CD4-positive, alpha-beta memory T cell (primary cell): ENCODE measurements around the gene DRC1. TPM values are rescaled to one million over a fixed set of nuclear protein-coding genes. Genes with fewer than 3 reads are reported as not detected.

ENCODE experiments used
- CTCF ChIA-PET: fragments of 350-600 bp; sonication (Branson Sonifier 250); formaldehyde crosslinking; loops from one replicate; lab custom pipeline; 2021; ENCODE audit warnings: inconsistent platforms; ENCODE audit not compliant: partially characterized antibody; lab: Charles Lee
- POLR2A ChIA-PET: fragments of 350-600 bp; sonication (Branson Sonifier 250); formaldehyde crosslinking; loops from one replicate; lab custom pipeline; 2021; ENCODE audit not compliant: partially characterized antibody; lab: Charles Lee
- DNase-seq, 5 donors: peaks; one replicate each; pipeline versions ENCODE4 v3.0.0 to v3.0.0-alpha.2; 2020 to 2022; ENCODE audit warnings: mixed read lengths in 1 of 5
- H3K27ac ChIP-seq: one replicate; pipeline ENCODE4 v1.7.0; 2013; ENCODE audit warnings: low read depth, low read length
- H3K27me3 ChIP-seq: 2 replicates; pipeline ENCODE4 v1.7.0; 2013; ENCODE audit warnings: mild to moderate bottlenecking, low read length, moderate library complexity; ENCODE audit not compliant: insufficient read depth
- H3K36me3 ChIP-seq: 2 replicates; pipeline ENCODE4 v1.7.0; 2013; ENCODE audit warnings: mild to moderate bottlenecking, low read length, moderate library complexity; ENCODE audit not compliant: insufficient read depth
- H3K4me1 ChIP-seq: 2 replicates; pipeline ENCODE4 v1.7.0; 2013; ENCODE audit warnings: mild to moderate bottlenecking, low read length, moderate library complexity; ENCODE audit not compliant: insufficient read depth
- H3K4me3 ChIP-seq, 2 donors: one replicate each; pipeline ENCODE4 v1.7.0; 2013; ENCODE audit warnings: low read length in 2 of 2, mild to moderate bottlenecking in 1 of 2
- H3K9me3 ChIP-seq, 2 donors: one replicate each; pipeline ENCODE4 v1.7.0; 2013; ENCODE audit warnings: low read length in 2 of 2, control low read depth in 1 of 2; ENCODE audit not compliant: control insufficient read depth in 1 of 2
- H3K27ac Mint-ChIP-seq, 7 donors: one replicate each; pipeline ENCODE4 v1.8.0; 2020 to 2021; ENCODE audit warnings: mixed read lengths in 7 of 7, mild to moderate bottlenecking in 6 of 7, inconsistent platforms in 3 of 7, moderate library complexity in 3 of 7
- H3K27me3 Mint-ChIP-seq, 2 donors: one replicate each; pipeline ENCODE4 v1.8.0; 2020 to 2021; ENCODE audit warnings: mixed read lengths in 2 of 2
- H3K36me3 Mint-ChIP-seq, 2 donors: one replicate each; pipeline ENCODE4 v1.8.0; 2020 to 2021; ENCODE audit warnings: mixed read lengths in 2 of 2, inconsistent platforms in 1 of 2, mild to moderate bottlenecking in 1 of 2
- H3K4me1 Mint-ChIP-seq, 4 donors: one replicate each; pipeline ENCODE4 v1.8.0; 2020 to 2021; ENCODE audit warnings: mixed read lengths in 4 of 4, mild to moderate bottlenecking in 1 of 4
- H3K4me3 Mint-ChIP-seq, 8 donors: one replicate each; pipeline ENCODE4 v1.8.0; 2020 to 2021; ENCODE audit warnings: mixed read lengths in 8 of 8, mild to moderate bottlenecking in 7 of 8, moderate library complexity in 6 of 8, inconsistent platforms in 3 of 8
- H3K9me3 Mint-ChIP-seq, 8 donors: one replicate each; pipeline ENCODE4 v1.8.0; 2020 to 2021; ENCODE audit warnings: mixed read lengths in 8 of 8, mild to moderate bottlenecking in 5 of 8, inconsistent platforms in 3 of 8, moderate library complexity in 1 of 8
- intact Hi-C: fragments of 100-400 bp; cut with micrococcal nuclease; formaldehyde crosslinking; loops from one replicate; pipeline ENCODE4 v1.15.1; 2023
- polyA plus RNA-seq, 2 donors: library from polyadenylated mRNA; unstranded; fragments of 300-500 nt; fragmentation: Illumina TruSeq; gene quantifications; one replicate each; pipeline ENCODE4 v1.2.3, GENCODE V29; 2021
- total RNA-seq, 2 experiments: library from RNA; stranded (reverse); gene quantifications; one replicate each; pipeline ENCODE4 v1.2.3, GENCODE V29; 2021

Gene DRC1
- total and polyA plus RNA-seq, 4 experiments from 2014 or later: not detected

DNA sequence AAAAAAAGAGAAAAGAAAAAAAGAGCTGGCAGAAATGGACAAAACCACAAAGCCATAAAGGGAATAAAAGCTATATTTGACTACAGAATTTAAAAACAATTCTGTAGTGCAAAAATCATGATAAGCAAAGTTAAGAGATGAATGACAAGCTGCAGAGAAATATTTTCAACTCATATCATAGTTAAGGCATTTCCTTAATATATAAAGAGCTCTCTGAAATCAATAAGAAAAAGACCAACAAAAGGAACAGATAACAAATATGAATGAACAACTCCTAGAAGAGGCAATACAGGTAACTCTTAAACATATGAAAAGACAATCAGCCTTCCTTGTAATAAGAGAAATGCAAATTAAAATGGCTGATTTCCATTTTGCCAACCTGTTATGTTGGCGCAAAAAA is 50.0 kb downstream of the DRC1 start:
- Mint-ChIP-seq H3K4me1 (no peaks in the 10 kb centered on the region), H3K4me3 (no peak overlapping the region), H3K27me3 (peaks cover 0 to 7% of the 10 kb centered on the region in 2 donors), H3K36me3 (no peaks in the 10 kb centered on the region), H3K27ac (no peak overlapping the region), H3K9me3 (peaks cover 0 to 4% (median 0%) of the 10 kb centered on the region in 8 donors)
- Histone ChIP-seq H3K27me3 (no peaks in the 10 kb centered on the region), H3K4me3 (no peak overlapping the region), H3K27ac (no peak overlapping the region), H3K36me3 (no peaks in the 10 kb centered on the region), H3K4me1 (no peaks in the 10 kb centered on the region), H3K9me3 (no peaks in the 10 kb centered on the region)
- CTCF ChIA-PET: interaction anchor here (0.8 to 1.8 kb wide), 2 partner anchors 9 to 126 kb away, joined by 3 to 5 read pairs; no protein-coding TSS in a partner anchor
- POLR2A ChIA-PET: no interaction called here
- intact Hi-C loops: no loop called here
- no peak for DNase-seq

- Histone ChIP-seq H3K27me3 (no peaks in the 10 kb centered on the region), H3K4me1 (no peaks in the 10 kb centered on the region), H3K36me3 (no peaks in the 10 kb centered on the region), H3K4me3 (no peak overlapping the region), H3K9me3 (no peaks in the 10 kb centered on the region), H3K27ac (no peak overlapping the region)
- CTCF ChIA-PET: interaction anchor here (1.8 kb wide), 1 partner anchor 11 kb away, joined by 5 read pairs; no protein-coding TSS in a partner anchor
- no peaks in the 10 kb centered on the region for H3K4me1 Mint-ChIP-seq
- POLR2A ChIA-PET: no interaction called here
- intact Hi-C loops: no loop called here
- peaks cover 0 to 7% of the 10 kb centered on the region in 2 donors for H3K27me3 Mint-ChIP-seq
- no peak overlapping the region for H3K4me3 Mint-ChIP-seq
- H3K36me3 Mint-ChIP-seq: no peaks in the 10 kb centered on the region
- no peak for DNase-seq
- H3K9me3 Mint-ChIP-seq: peaks cover 0 to 4% (median 0%) of the 10 kb centered on the region in 8 donors
- H3K27ac Mint-ChIP-seq: no peak overlapping the region
Measured at GRCh38 chr2:26453421-26454329, 52.0 kb downstream of the DRC1 start.

DNA sequence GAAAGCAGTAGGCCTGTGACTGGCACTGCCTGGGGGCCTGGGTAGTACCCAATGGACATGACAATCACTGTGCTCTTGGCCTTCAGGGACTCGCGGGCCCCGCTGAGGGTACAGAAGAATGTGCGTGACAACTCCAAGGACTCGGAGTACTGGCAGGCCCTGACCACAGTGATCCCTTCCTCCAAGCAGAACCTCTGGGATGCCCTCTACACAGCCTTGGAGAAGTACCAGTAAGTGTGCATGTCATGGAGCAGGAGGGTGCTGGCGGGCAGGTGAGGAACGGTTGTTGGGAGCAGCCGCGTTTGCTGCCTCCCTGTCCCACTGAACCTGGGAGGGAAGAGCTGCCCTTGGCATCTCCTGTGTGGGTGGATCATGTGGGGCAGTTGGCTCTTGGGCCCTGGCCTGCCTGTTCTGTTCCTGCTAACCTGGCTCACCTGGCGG is 52.9 kb downstream of the DRC1 start:
- H3K4me1 Mint-ChIP-seq: no peaks in the 10 kb centered on the region
- Histone ChIP-seq H3K27ac (no peak overlapping the region), H3K27me3 (no peaks in the 10 kb centered on the region), H3K4me3 (no peak overlapping the region), H3K9me3 (no peaks in the 10 kb centered on the region), H3K36me3 (no peaks in the 10 kb centered on the region), H3K4me1 (no peaks in the 10 kb centered on the region)
- H3K4me3 Mint-ChIP-seq: no peak overlapping the region
- H3K9me3 Mint-ChIP-seq: peaks cover 0 to 4% (median 0%) of the 10 kb centered on the region in 8 donors
- no peaks in the 10 kb centered on the region for H3K36me3 Mint-ChIP-seq
- ChIA-PET POLR2A (no interaction called here), CTCF (no interaction called here)
- H3K27ac Mint-ChIP-seq: no peak overlapping the region
- intact Hi-C loops: no loop called here
- no peak for DNase-seq
- peaks cover 0 to 7% of the 10 kb centered on the region in 2 donors for H3K27me3 Mint-ChIP-seq

- CTCF ChIA-PET: no interaction called here
- Histone ChIP-seq H3K4me1 (no peaks in the 10 kb centered on the region), H3K27me3 (no peaks in the 10 kb centered on the region), H3K27ac (no peak overlapping the region), H3K4me3 (no peak overlapping the region), H3K9me3 (no peaks in the 10 kb centered on the region), H3K36me3 (no peaks in the 10 kb centered on the region)
- POLR2A ChIA-PET: no interaction called here
- no peak for DNase-seq
- H3K36me3 Mint-ChIP-seq: no peaks in the 10 kb centered on the region
- H3K4me3 Mint-ChIP-seq: no peak overlapping the region
- peaks cover 0 to 4% (median 0%) of the 10 kb centered on the region in 8 donors for H3K9me3 Mint-ChIP-seq
- peaks cover 0 to 2% (median 0%) of the 10 kb centered on the region in 4 donors for H3K4me1 Mint-ChIP-seq
- H3K27me3 Mint-ChIP-seq: peaks cover 0 to 10% of the 10 kb centered on the region in 2 donors
- H3K27ac Mint-ChIP-seq: no peak overlapping the region
- intact Hi-C loops: no loop called here
Measured at GRCh38 chr2:26455037-26455669, 53.4 kb downstream of the DRC1 start.

- H3K9me3 ChIP-seq: no peaks in the 10 kb centered on the region
- H3K9me3 Mint-ChIP-seq: peaks cover 0 to 4% (median 0%) of the 10 kb centered on the region in 8 donors
- no peak overlapping the region for H3K4me3 Mint-ChIP-seq
- no peak for DNase-seq
- no peak overlapping the region for H3K27ac ChIP-seq
- H3K36me3 Mint-ChIP-seq: no peaks in the 10 kb centered on the region
- CTCF ChIA-PET: no interaction called here
- H3K4me1 ChIP-seq: no peaks in the 10 kb centered on the region
- no peak overlapping the region for H3K27ac Mint-ChIP-seq
- peaks cover 0 to 2% (median 0%) of the 10 kb centered on the region in 4 donors for H3K4me1 Mint-ChIP-seq
- no peak overlapping the region for H3K4me3 ChIP-seq
- intact Hi-C loops: no loop called here
- H3K36me3 ChIP-seq: no peaks in the 10 kb centered on the region
- H3K27me3 Mint-ChIP-seq: peaks cover 0 to 7% of the 10 kb centered on the region in 2 donors
- no peaks in the 10 kb centered on the region for H3K27me3 ChIP-seq
- POLR2A ChIA-PET: no interaction called here
Measured at GRCh38 chr2:26455670-26456439, 54.1 kb downstream of the DRC1 start.

DNA sequence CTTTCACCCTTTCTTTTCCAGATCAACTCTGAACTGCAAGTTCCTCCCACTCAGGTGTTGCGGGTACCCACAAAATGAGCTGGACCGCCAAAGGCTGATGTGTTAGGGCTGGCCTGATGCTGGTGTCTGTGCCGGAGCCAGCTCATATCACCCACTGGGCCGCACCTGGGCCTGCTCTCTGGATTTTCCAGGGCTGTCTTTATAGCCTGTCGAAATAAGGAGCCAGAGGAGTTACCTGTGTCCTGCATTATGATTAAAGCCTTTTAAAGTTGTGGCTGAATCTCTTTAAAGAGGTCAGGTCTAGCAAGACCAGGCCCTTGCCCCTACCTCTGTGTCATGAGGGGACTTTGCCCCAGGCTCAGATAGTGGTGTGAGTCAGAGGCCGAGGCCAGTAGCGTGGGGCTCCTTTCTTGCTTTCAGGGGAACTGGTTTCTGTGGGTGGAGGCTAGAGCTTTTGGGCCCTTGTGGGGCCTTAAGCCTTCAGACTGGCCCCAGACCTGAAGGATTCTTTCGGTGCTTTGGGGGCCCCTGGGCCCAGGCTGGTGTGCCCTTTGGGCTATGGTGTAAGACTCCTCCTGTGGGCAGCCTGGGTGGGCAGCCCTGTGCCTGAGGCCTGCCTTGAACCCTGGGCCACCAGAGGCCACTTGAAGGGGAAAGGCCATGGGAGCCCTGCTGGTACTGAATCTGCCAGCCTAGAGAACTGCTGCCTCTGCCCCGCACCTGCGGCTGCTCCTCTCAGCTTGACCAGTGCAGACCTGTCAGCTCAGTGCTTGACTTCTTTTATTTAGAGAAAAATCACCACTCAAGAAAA is 54.9 kb downstream of the DRC1 start:
- no peak for DNase-seq
- Histone ChIP-seq H3K27ac (no peak overlapping the region), H3K36me3 (no peaks in the 10 kb centered on the region), H3K4me1 (no peaks in the 10 kb centered on the region), H3K9me3 (no peaks in the 10 kb centered on the region), H3K4me3 (no peak overlapping the region), H3K27me3 (no peaks in the 10 kb centered on the region)
- Mint-ChIP-seq H3K27me3 (peaks cover 0 to 4% of the 10 kb centered on the region in 2 donors), H3K27ac (no peak overlapping the region), H3K9me3 (peaks cover 0 to 2% (median 0%) of the 10 kb centered on the region in 8 donors), H3K36me3 (no peaks in the 10 kb centered on the region), H3K4me1 (peaks cover 0 to 2% (median 0%) of the 10 kb centered on the region in 4 donors), H3K4me3 (no peak overlapping the region)
- POLR2A ChIA-PET: no interaction called here
- CTCF ChIA-PET: no interaction called here
- intact Hi-C loops: no loop called here
